C4-2B (cell line): ENCODE results near the gene ALG2.

Experiments used
- ZFX ChIP-seq: fragments of 450-650 bp; IDR thresholded peaks from 2 replicates; pipeline ENCODE4 v1.6.1; 2017
- TF ChIP-seq, protein P1 (sequence below): fragments of 450-650 bp; conservative IDR thresholded peaks from 2 replicates; pipeline ENCODE4 v1.5.1; 2017; ENCODE audit warnings: mild to moderate bottlenecking

DNA sequence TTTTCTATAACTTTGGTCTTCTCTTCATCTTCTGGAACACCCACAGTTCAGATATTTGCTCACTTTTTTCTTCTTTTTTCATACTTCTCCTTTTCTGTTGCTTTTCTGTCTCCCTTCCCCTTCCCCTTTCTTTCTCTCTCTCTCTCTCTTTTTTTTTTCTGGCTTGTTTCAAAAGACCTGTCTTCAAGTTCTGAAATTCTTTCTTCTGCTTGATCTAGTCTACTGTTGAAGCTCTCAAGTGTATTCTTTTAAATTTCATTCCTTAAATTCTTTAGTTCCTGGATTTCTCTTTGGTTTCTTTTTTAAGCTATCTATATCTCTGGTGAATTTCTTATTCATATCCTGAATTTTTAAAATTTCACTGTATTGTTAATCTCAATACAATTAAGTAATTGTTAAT lies 11.2 kb downstream of the ALG2 start:
- TF ChIP-seq ZFX = no peak
- TF ChIP-seq, protein P1, sequence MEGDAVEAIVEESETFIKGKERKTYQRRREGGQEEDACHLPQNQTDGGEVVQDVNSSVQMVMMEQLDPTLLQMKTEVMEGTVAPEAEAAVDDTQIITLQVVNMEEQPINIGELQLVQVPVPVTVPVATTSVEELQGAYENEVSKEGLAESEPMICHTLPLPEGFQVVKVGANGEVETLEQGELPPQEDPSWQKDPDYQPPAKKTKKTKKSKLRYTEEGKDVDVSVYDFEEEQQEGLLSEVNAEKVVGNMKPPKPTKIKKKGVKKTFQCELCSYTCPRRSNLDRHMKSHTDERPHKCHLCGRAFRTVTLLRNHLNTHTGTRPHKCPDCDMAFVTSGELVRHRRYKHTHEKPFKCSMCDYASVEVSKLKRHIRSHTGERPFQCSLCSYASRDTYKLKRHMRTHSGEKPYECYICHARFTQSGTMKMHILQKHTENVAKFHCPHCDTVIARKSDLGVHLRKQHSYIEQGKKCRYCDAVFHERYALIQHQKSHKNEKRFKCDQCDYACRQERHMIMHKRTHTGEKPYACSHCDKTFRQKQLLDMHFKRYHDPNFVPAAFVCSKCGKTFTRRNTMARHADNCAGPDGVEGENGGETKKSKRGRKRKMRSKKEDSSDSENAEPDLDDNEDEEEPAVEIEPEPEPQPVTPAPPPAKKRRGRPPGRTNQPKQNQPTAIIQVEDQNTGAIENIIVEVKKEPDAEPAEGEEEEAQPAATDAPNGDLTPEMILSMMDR = no peak
